ENCODE results near the gene ARID4A. TPM values are rescaled to one million over a fixed set of nuclear protein-coding genes. Genes with fewer than 3 reads are reported as not detected.
"Not testable (repeated sequence)": the region's sequence is repeated elsewhere in the genome, so short reads cannot be mapped to it uniquely, and the experiment has no call there.

The ARID4A gene
- total RNA-seq, 4 donors from 2014 or later = 15.9 to 22.0 (median 17.7) TPM

- Histone ChIP-seq H3K4me1 (peaks cover 12 to 16% (median 14%) of the 10 kb centered on the region in 4 donors), H3K4me3 (no peak overlapping the region), H3K9me3 (no peaks in the 10 kb centered on the region), H3K27me3 (no peaks in the 10 kb centered on the region), H3K36me3 (peaks cover 23 to 79% (median 61%) of the 10 kb centered on the region in 4 donors), H3K27ac (replicated peaks in 1 of 4) (no peak overlapping the region)
- intact Hi-C loops (cut with DNase I) = no loop called here
- 50% methylated on average over 1 of the region's 1 CpG for WGBS
- TF ChIP-seq EP300 (IDR thresholded peaks at IDR 0.05) = no peak
- no peak for TF ChIP-seq POLR2A (IDR thresholded peaks at IDR 0.05; ENCODE audit: low read depth)
- no peak for TF ChIP-seq CTCF (IDR thresholded peaks at IDR 0.05)
- TF ChIP-seq POLR2AphosphoS5 (IDR thresholded peaks at IDR 0.05) = no peak
- no peak for DNase-seq (ENCODE audit: extremely low spot score)
Observed at GRCh38 chr14:58327019-58327418, 28.7 kb downstream of the ARID4A start.

DNA sequence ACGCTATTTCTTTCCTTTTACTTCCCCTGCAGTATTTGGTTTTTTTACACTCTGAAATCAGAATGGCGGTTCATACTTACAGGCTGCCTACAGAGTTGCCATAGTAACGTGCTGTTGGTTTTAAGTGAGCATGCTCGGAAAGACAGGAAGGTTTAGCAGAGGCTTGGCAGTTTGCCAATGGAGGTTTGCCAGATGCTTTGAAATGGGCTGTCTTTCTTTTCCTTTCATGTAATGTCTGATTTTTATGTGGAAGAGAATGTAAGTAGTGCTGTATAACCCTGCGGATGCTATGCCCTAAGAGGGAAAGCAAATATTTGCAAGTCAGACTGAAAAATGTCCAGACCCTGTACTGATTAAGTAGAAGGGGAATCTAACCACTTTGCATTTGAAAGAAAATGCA, 32.8 kb downstream of the ARID4A start:
- Histone ChIP-seq H3K9me3 (no peaks in the 10 kb centered on the region), H3K4me3 (peak overlapping the region; percentile 19 to 30 (median 28)), H3K4me1 (peaks cover 12 to 24% (median 23%) of the 10 kb centered on the region in 4 donors), H3K36me3 (peaks cover 6 to 56% (median 32%) of the 10 kb centered on the region in 4 donors), H3K27me3 (no peaks in the 10 kb centered on the region), H3K27ac (replicated peaks in 1 of 4) (peak overlapping the region; percentile 29 to 66 (median 46))
- WGBS = 2% methylated on average over 5 of the region's 5 CpGs
- intact Hi-C loops (cut with DNase I) = no loop called here
- TF ChIP-seq POLR2A (IDR thresholded peaks at IDR 0.05; ENCODE audit: low read depth) = no peak
- TF ChIP-seq POLR2AphosphoS5 (IDR thresholded peaks at IDR 0.05) = peak; percentile 60 to 70
- peak; percentile 94 for DNase-seq (ENCODE audit: extremely low spot score)

GRCh38 chr14:58332561-58332960, 34.2 kb downstream of the ARID4A start:
- Histone ChIP-seq H3K27ac (replicated peaks in 1 of 4) (peak overlapping the region in 1 of 4 donors; percentile 43), H3K4me3 (no peak overlapping the region), H3K4me1 (peaks cover 12 to 24% (median 23%) of the 10 kb centered on the region in 4 donors), H3K27me3 (no peaks in the 10 kb centered on the region), H3K36me3 (peaks cover 3 to 51% (median 28%) of the 10 kb centered on the region in 4 donors), H3K9me3 (no peaks in the 10 kb centered on the region)
- no peak for DNase-seq (ENCODE audit: extremely low spot score)
- TF ChIP-seq POLR2AphosphoS5 (IDR thresholded peaks at IDR 0.05) = no peak
- TF ChIP-seq EP300 (IDR thresholded peaks at IDR 0.05) = no peak
- 74% methylated on average over 3 of the region's 3 CpGs for WGBS
- intact Hi-C loops (cut with DNase I) = no loop called here

- H3K9me3 ChIP-seq; H3K27ac ChIP-seq (replicated peaks in 1 of 4); intact Hi-C loops (cut with DNase I); H3K4me3 ChIP-seq; H3K27me3 ChIP-seq; H3K4me1 ChIP-seq; DNase-seq (ENCODE audit: extremely low spot score): not testable (repeated sequence)
- 82% methylated on average over 4 of the region's 4 CpGs for WGBS
- peaks cover 6 to 65% (median 32%) of the 10 kb centered on the region in 4 donors for H3K36me3 ChIP-seq
Observed at GRCh38 chr14:58339666-58340065, 41.3 kb downstream of the ARID4A start.

- DNase-seq (ENCODE audit: extremely low spot score) = no peak
- H3K27me3 ChIP-seq = no peaks in the 10 kb centered on the region
- peaks cover 0 to 65% (median 31%) of the 10 kb centered on the region in 4 donors for H3K36me3 ChIP-seq
- no peaks in the 10 kb centered on the region for H3K4me1 ChIP-seq
- TF ChIP-seq POLR2AphosphoS5 (IDR thresholded peaks at IDR 0.05) (no peak), EP300 (IDR thresholded peaks at IDR 0.05) (no peak), CTCF (IDR thresholded peaks at IDR 0.05) (no peak), POLR2A (IDR thresholded peaks at IDR 0.05; ENCODE audit: low read depth) (no peak)
- H3K4me3 ChIP-seq = no peak overlapping the region
- H3K27ac ChIP-seq (replicated peaks in 1 of 4) = no peak overlapping the region
- intact Hi-C loops (cut with DNase I) = no loop called here
- 59% methylated on average over 4 of the region's 4 CpGs for WGBS
- H3K9me3 ChIP-seq = no peaks in the 10 kb centered on the region
Observed at GRCh38 chr14:58341152-58341748, 42.9 kb downstream of the ARID4A start.

DNA sequence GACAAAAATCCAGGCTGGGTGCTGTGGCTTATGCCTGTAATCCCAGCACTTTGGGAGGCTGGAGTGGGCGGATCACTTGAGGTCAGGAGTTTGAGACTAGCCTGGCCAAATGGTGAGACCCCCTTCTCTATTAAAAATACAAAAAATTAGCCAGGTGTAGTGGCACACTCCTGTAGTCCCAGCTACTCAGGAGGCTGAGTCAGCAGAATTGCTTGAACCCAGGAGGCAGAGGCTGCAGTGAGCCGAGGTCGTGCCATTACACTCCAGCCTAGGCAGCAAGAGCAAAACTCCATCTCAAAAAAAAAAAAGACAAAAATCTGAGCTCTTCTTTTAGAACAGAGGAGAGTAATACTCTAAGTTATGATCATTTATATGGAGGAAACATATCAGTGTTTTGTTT, 45.2 kb downstream of the ARID4A start:
- H3K4me1 ChIP-seq; DNase-seq (ENCODE audit: extremely low spot score); H3K4me3 ChIP-seq; H3K9me3 ChIP-seq; H3K27ac ChIP-seq (replicated peaks in 1 of 4); intact Hi-C loops (cut with DNase I); H3K27me3 ChIP-seq: not testable (repeated sequence)
- peaks cover 14 to 71% (median 38%) of the 10 kb centered on the region in 4 donors for H3K36me3 ChIP-seq
- WGBS = 92% methylated on average over 3 of the region's 3 CpGs
